ENCODE data around the gene KLK13.

The KLK13 gene

GRCh38 chr19:51018745-51019543, 45.9 kb downstream of the KLK13 start:
- no peak for DNase-seq

GRCh38 chr19:51016798-51017683, 47.9 kb downstream of the KLK13 start:
- no peak for DNase-seq

- no peak for DNase-seq
Measured at GRCh38 chr19:51015691-51016267, 49.1 kb downstream of the KLK13 start.

GRCh38 chr19:51014242-51014641, 50.6 kb downstream of the KLK13 start:
- DNase-seq = no peak

GRCh38 chr19:51012661-51013190, 52.2 kb downstream of the KLK13 start:
- DNase-seq = no peak

- no peak for DNase-seq
Measured at GRCh38 chr19:51010066-51010795, 54.7 kb downstream of the KLK13 start.

GRCh38 chr19:51009061-51009891, 55.6 kb downstream of the KLK13 start:
- DNase-seq = no peak

GRCh38 chr19:51007488-51007887, 57.4 kb downstream of the KLK13 start:
- no peak for DNase-seq

GRCh38 chr19:51006406-51006805, 58.5 kb downstream of the KLK13 start:
- no peak for DNase-seq
